Measurements from ENCODE around the gene BNIP2.

BNIP2 gene

GRCh38 chr15:59611276-59612260 is 77.6 kb downstream of the BNIP2 start, which contains the start of gene GCNT3:
TSS of gene GCNT3 (plus strand) at chr15:59611783. CDS start at chr15:59618239, 6,456 bp downstream.
- H3K4me3 ChIP-seq: no peak within 1 kb of the TSS
- TF ChIP-seq, protein P1, sequence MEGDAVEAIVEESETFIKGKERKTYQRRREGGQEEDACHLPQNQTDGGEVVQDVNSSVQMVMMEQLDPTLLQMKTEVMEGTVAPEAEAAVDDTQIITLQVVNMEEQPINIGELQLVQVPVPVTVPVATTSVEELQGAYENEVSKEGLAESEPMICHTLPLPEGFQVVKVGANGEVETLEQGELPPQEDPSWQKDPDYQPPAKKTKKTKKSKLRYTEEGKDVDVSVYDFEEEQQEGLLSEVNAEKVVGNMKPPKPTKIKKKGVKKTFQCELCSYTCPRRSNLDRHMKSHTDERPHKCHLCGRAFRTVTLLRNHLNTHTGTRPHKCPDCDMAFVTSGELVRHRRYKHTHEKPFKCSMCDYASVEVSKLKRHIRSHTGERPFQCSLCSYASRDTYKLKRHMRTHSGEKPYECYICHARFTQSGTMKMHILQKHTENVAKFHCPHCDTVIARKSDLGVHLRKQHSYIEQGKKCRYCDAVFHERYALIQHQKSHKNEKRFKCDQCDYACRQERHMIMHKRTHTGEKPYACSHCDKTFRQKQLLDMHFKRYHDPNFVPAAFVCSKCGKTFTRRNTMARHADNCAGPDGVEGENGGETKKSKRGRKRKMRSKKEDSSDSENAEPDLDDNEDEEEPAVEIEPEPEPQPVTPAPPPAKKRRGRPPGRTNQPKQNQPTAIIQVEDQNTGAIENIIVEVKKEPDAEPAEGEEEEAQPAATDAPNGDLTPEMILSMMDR (IDR thresholded peaks at IDR 0.05): no peak
- H3K36me3 ChIP-seq: no peaks in the 10 kb centered on the region
- H3K27ac ChIP-seq: no peak within 1 kb of the TSS
- no peak for DNase-seq
- intact Hi-C loops (cut with DNase I; ENCODE audit: low total_unique reads): no loop called here
- peaks cover 0 to 7% of the 10 kb centered on the region in 2 donors for H3K27me3 ChIP-seq
- H3K4me1 ChIP-seq: no peaks in the 10 kb centered on the region
- H3K9me3 ChIP-seq: no peaks in the 10 kb centered on the region

DNA sequence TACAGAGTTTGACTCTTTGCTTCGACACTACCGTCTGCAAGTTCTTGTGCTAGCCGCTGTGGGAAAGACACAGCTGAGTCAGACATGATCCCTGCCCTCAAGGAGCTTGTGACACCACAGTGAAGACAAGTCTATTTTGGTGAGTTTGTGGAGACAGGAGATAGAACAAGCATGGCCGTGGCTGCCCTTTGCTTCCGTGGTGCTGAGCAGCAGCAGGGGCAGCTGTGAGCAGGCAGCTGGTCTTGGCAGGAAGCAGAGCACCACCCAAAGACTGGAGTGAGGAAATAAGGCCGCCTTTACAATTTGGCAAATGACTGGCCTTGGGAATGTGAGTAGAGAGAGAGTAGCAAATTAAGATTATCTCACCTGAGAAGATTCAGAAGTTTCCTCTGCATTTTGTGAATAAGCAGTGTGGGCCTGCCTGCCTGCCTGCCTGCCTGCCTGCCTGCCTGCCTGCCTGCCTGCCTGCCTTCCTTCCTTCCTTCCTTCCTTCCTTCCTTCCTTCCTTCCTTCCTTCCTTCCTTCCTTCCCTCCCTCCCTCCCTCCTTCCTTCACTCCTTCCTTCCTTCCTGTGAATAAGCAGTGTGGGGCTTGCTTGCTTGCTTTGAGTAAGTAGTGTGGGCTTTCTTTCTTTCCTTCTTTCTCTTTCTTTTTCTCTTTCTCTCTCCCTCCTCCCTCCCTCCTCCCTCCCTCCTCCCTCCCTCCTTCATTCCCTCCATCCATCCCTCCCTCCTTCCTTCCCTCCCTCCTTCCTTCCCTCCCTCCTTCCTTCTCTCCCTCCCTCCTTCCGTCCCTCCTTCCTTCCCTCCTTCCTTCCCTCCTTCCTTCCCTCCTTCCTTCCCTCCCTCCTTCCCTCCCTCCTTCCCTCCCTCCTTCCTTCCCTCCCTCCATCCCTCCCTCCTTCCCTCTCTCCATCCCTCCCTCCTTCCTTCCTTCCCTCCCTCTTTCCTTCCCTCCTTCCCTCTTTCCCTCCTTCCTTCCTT is 79.1 kb downstream of the BNIP2 start:
- Histone ChIP-seq H3K9me3 (no peaks in the 10 kb centered on the region), H3K27me3 (peaks cover 0 to 7% of the 10 kb centered on the region in 2 donors), H3K4me1 (no peaks in the 10 kb centered on the region), H3K36me3 (no peaks in the 10 kb centered on the region), H3K27ac (no peak overlapping the region), H3K4me3 (no peak overlapping the region)
- intact Hi-C loops (cut with DNase I; ENCODE audit: low total_unique reads): no loop called here
- TF ChIP-seq, protein P1 (IDR thresholded peaks at IDR 0.05): no peak
- no peak for DNase-seq

All from tibial artery (tissue), 4 donors.